OCI-LY7 (cell line): ENCODE measurements around the gene ABCB11. TPM values are rescaled to one million over a fixed set of nuclear protein-coding genes. Genes with fewer than 3 reads are reported as not detected.
"Not testable (repeated sequence)": the region's sequence is repeated elsewhere in the genome, so short reads cannot be mapped to it uniquely, and the experiment has no call there.

Experiments used
- BruUV-seq: library from RNA; stranded (reverse); fragments of 400-500 nt; replicated peaks from 2 replicates; lab custom pipeline; 2021; lab: Mats Ljungman, UMichigan
- CTCF ChIA-PET: fragments of 300-600 bp; sonication (Branson Sonifier 250); formaldehyde crosslinking; loops from one replicate; lab custom pipeline; 2022; ENCODE audit warnings: antibody characterized with exemption; ENCODE audit not compliant: unreplicated experiment; lab: Charles Lee
- POLR2A ChIA-PET: fragments of 300-600 bp; sonication (Branson Sonifier 250); formaldehyde crosslinking; loops from one replicate; lab custom pipeline; 2022; ENCODE audit warnings: antibody characterized with exemption; lab: Charles Lee
- DNase-seq: peaks from one replicate; pipeline ENCODE4 v3.0.0-alpha.2; 2015; ENCODE audit warnings: low spot score
- H2AFZ ChIP-seq: fragments of 200-600 bp; sonication (generic), shearing (Covaris generic); 2 replicates; pipeline ENCODE4 v1.6.1; 2014; ENCODE audit warnings: mild to moderate bottlenecking, antibody characterized with exemption, low read length, moderate library complexity
- H3K27ac ChIP-seq: fragments of 200-600 bp; sonication (generic); 2 replicates; pipeline ENCODE4 v1.5.1; 2014; ENCODE audit warnings: mixed run types, low read depth, mild to moderate bottlenecking, moderate library complexity, low read length, inconsistent platforms; ENCODE audit not compliant: poor library complexity, severe bottlenecking
- H3K36me3 ChIP-seq: fragments of 200-600 bp; sonication (generic); 2 replicates; pipeline ENCODE4 v1.6.1; 2014; ENCODE audit warnings: mild to moderate bottlenecking, antibody characterized with exemption, low read length, moderate library complexity, mixed read lengths; ENCODE audit not compliant: insufficient read depth
- H3K4me1 ChIP-seq: fragments of 200-600 bp; sonication (generic); 2 replicates; pipeline ENCODE4 v1.5.1; 2014; ENCODE audit warnings: mild to moderate bottlenecking, low read length; ENCODE audit not compliant: insufficient read depth, poor library complexity, severe bottlenecking
- H3K4me2 ChIP-seq: fragments of 200-600 bp; sonication (generic); 2 replicates; pipeline ENCODE4 v1.6.1; 2014; ENCODE audit warnings: mild to moderate bottlenecking, low read length
- H3K4me3 ChIP-seq: fragments of 200-600 bp; sonication (generic); 2 replicates; pipeline ENCODE4 v1.5.1; 2014; ENCODE audit warnings: mild to moderate bottlenecking, low read depth, low read length; ENCODE audit not compliant: poor library complexity, severe bottlenecking
- H3K79me2 ChIP-seq: fragments of 200-600 bp; sonication (generic); 2 replicates; pipeline ENCODE4 v1.6.1; 2016; ENCODE audit warnings: low read depth, mild to moderate bottlenecking, low read length, moderate library complexity, mixed read lengths; ENCODE audit not compliant: insufficient read depth
- H3K9me2 ChIP-seq: fragments of 200-600 bp; sonication (generic); 2 replicates; pipeline ENCODE4 v1.6.1; 2016; ENCODE audit warnings: mild to moderate bottlenecking, low read length, mixed read lengths; ENCODE audit not compliant: insufficient read depth
- H3K9me3 ChIP-seq: fragments of 200-600 bp; sonication (generic); 2 replicates; pipeline ENCODE4 v1.6.1; 2014; ENCODE audit warnings: mild to moderate bottlenecking, mixed run types, low read length, mixed read lengths
- H4K20me1 ChIP-seq: fragments of 200-600 bp; sonication (generic); 2 replicates; pipeline ENCODE4 v1.6.1; 2014; ENCODE audit warnings: mild to moderate bottlenecking, antibody characterized with exemption, low read length, moderate library complexity, mixed read lengths; ENCODE audit not compliant: insufficient read depth
- EZH2phosphoT487 ChIP-seq: fragments of 200-600 bp; sonication (generic); IDR thresholded peaks from 2 replicates; pipeline ENCODE4 v1.6.1; 2018; ENCODE audit warnings: low read depth, borderline replicate concordance, mild to moderate bottlenecking, mixed run types, antibody characterized with exemption, low read length, moderate library complexity, mixed read lengths
- intact Hi-C: fragments of 100-400 bp; cut with micrococcal nuclease; formaldehyde crosslinking; loops from one replicate; pipeline ENCODE4 v1.10.0; 2022; ENCODE audit not compliant: unreplicated experiment
- total RNA-seq, 2 experiments: library from RNA; depleted of rRNA in 1 of 2; stranded (reverse); fragments of >200 nt in 1 of 2; shearing (Covaris generic) in 1 of 2; gene quantifications; 2 replicates each; pipeline ENCODE4 v1.2.3, GENCODE V29; 2014 to 2022
- TF ChIP-seq, protein P1 (sequence below): fragments of 200-600 bp; sonication (generic); conservative IDR thresholded peaks from 2 replicates; pipeline ENCODE4 v1.5.1; 2014; ENCODE audit warnings: mild to moderate bottlenecking, antibody characterized with exemption, low read length, moderate library complexity, mixed read lengths

ABCB11 gene
- total RNA-seq, 2 experiments from 2014 or later = 0.04 TPM; not detected in 1

DNA sequence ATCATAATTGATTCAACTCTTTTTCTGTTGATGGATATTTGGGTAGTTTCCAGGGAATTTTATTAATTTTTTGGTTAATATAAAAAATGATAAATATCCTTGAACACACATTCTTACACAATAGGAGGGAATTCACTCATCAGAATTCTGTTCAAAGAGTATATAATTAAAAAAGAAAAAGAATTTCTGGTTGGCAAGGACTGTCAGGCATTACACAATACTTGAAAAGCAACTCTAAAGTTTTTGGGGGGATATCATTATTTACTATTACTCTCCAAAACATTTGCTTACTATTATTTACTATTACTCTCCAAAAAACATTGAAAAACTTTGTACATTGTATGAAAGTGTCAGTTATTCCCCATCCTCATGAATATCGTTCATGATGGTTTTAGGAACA, 92.1 kb downstream of the ABCB11 start:
- Histone ChIP-seq H3K9me3 (no peaks in the 10 kb centered on the region), H3K4me1 (no peaks in the 10 kb centered on the region), H2AFZ (no peak overlapping the region), H3K4me2 (no peak overlapping the region), H3K79me2 (no peaks in the 10 kb centered on the region), H3K4me3 (no peak overlapping the region), H4K20me1 (no peaks in the 10 kb centered on the region), H3K27ac (no peak overlapping the region), H3K36me3 (no peaks in the 10 kb centered on the region), H3K9me2 (no peaks in the 10 kb centered on the region)
- ChIA-PET CTCF (no interaction called here), POLR2A (interaction anchor here (0.9 kb wide), 1 partner anchor 42 kb away, joined by 3 read pairs; no protein-coding TSS in a partner anchor)
- intact Hi-C loops = no loop called here
- TF ChIP-seq EZH2phosphoT487 = no peak
- TF ChIP-seq, protein P1, sequence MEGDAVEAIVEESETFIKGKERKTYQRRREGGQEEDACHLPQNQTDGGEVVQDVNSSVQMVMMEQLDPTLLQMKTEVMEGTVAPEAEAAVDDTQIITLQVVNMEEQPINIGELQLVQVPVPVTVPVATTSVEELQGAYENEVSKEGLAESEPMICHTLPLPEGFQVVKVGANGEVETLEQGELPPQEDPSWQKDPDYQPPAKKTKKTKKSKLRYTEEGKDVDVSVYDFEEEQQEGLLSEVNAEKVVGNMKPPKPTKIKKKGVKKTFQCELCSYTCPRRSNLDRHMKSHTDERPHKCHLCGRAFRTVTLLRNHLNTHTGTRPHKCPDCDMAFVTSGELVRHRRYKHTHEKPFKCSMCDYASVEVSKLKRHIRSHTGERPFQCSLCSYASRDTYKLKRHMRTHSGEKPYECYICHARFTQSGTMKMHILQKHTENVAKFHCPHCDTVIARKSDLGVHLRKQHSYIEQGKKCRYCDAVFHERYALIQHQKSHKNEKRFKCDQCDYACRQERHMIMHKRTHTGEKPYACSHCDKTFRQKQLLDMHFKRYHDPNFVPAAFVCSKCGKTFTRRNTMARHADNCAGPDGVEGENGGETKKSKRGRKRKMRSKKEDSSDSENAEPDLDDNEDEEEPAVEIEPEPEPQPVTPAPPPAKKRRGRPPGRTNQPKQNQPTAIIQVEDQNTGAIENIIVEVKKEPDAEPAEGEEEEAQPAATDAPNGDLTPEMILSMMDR = no peak
- DNase-seq = no peak
- BruUV-seq = no TSS peak

DNA sequence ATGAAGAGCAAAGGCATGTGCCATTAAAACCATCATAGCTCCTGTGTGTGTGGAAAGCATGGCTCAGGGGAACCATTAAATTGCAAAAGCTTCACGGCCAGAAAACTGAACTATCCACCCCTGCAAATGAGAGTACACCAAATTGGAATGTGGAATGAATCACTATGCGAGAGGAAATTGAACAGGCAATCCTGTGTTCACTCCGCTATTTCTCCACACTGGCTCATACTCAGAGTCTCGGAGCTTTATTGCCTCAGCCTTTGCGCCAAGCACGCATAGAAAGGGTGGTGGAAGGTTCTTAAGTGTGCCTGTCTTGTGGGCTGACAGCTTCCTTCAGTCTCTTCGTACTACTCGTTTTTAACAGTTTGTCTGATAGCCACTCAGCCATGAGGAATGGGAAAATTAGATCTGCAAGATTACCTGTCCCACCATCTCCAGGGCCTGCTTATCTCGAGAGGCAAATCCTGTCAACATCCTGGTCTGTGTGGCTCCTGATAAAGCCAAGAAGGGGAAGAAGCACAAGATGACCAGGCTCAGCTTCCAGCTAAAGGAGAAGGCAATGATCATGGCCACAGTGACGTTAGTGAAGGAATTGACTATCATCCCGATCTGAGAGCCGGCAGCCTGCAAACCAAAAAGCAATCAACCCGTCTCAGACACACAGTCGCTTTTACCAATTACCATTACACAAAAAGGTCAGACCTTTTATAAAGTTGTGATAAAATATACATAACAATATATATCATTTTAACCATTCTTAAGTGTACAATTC, 95.1 kb downstream of the ABCB11 start:
- no peaks in the 10 kb centered on the region for H3K36me3 ChIP-seq
- H3K9me3 ChIP-seq = no peaks in the 10 kb centered on the region
- intact Hi-C loops = no loop called here
- no peak overlapping the region for H2AFZ ChIP-seq
- ChIA-PET POLR2A (no interaction called here), CTCF (no interaction called here)
- no peak overlapping the region for H3K27ac ChIP-seq
- no peak for DNase-seq
- no peak overlapping the region for H3K4me2 ChIP-seq
- no peaks in the 10 kb centered on the region for H3K4me1 ChIP-seq
- H3K79me2 ChIP-seq = no peaks in the 10 kb centered on the region
- no peaks in the 10 kb centered on the region for H4K20me1 ChIP-seq
- BruUV-seq = no TSS peak
- H3K4me3 ChIP-seq = no peak overlapping the region
- TF ChIP-seq, protein P1 = no peak
- TF ChIP-seq EZH2phosphoT487 = no peak
- no peaks in the 10 kb centered on the region for H3K9me2 ChIP-seq

DNA sequence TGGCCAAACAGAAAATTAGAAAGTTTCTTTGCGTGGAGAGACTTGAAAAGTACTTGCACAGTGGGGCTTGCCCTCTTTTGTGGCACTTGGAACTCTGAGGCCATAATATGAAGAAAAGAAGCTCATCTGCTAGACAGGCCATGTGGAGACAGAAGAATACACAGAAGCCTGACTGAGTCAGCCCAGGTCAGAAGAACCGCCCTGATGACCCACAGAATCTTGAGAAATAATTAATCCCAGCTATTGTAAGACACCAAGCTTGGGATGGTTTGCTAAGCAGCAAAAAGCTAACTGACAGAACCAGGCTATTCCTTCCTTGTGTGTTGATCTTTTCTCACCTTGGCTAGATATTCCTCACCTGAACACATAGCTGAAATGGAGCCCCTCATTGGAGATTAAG, 96.3 kb downstream of the ABCB11 start:
- CTCF ChIA-PET = no interaction called here

DNA sequence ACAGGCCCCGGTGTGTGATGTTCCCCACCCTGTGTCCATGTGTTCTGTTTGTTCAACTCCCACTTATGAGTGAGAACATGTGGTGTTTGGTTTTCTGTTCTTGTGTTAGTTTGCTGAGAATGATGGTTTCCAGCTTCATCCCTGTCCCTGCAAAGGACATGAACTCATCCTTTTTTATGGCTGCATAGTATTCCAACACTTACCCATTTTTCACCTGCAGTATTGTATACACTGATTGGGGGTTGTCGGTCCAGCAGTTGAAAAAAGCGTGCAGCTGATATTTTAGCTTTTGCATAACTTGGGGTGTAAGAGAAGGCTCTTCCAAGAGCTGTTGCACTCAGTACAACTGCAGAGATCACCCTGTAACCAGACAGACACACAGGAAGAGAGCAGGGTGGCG, 99.0 kb downstream of the ABCB11 start:
- H2AFZ ChIP-seq, CTCF ChIA-PET, H3K27ac ChIP-seq, BruUV-seq, DNase-seq, H4K20me1 ChIP-seq, intact Hi-C loops, H3K9me3 ChIP-seq, H3K36me3 ChIP-seq, H3K4me3 ChIP-seq, H3K9me2 ChIP-seq, H3K4me1 ChIP-seq, H3K79me2 ChIP-seq, H3K4me2 ChIP-seq: not testable (repeated sequence)
- POLR2A ChIA-PET = interaction anchor here (1.0 kb wide), 1 partner anchor 36 kb away, joined by 3 read pairs; no protein-coding TSS in a partner anchor

More for the DNA sequence above, 96.3 kb downstream of the ABCB11 start:
- H4K20me1 ChIP-seq = no peaks in the 10 kb centered on the region
- BruUV-seq = no TSS peak
- POLR2A ChIA-PET = interaction anchor here (1.4 kb wide), 1 partner anchor 12 kb away, joined by 3 read pairs; no protein-coding TSS in a partner anchor
- no peaks in the 10 kb centered on the region for H3K4me1 ChIP-seq
- intact Hi-C loops = no loop called here
- H3K4me2 ChIP-seq = no peak overlapping the region
- H3K27ac ChIP-seq = no peak overlapping the region
- H3K4me3 ChIP-seq = no peak overlapping the region
- H3K9me2 ChIP-seq = no peaks in the 10 kb centered on the region
- H3K36me3 ChIP-seq = no peaks in the 10 kb centered on the region
- no peaks in the 10 kb centered on the region for H3K79me2 ChIP-seq
- TF ChIP-seq, protein P1 = no peak
- no peak for TF ChIP-seq EZH2phosphoT487
- H2AFZ ChIP-seq = no peak overlapping the region
- no peaks in the 10 kb centered on the region for H3K9me3 ChIP-seq
- DNase-seq = no peak
